Ascending aorta (tissue), 2 donors: ENCODE results near the gene SLC16A4. TPM values are rescaled to one million over a fixed set of nuclear protein-coding genes. Genes with fewer than 3 reads are reported as not detected.

Source experiments
- DNase-seq, 2 donors: peaks; one replicate each; pipeline ENCODE4 v3.0.0-alpha.2; 2019; ENCODE audit warnings: low spot score in 2 of 2
- H3K27ac ChIP-seq, 2 donors: fragments of 200-600 bp; sonication (generic); one replicate each; pipeline ENCODE4 v1.5.1; 2016 to 2017; ENCODE audit warnings: mild to moderate bottlenecking in 1 of 2
- H3K27me3 ChIP-seq: fragments of 200-600 bp; sonication (generic); one replicate; pipeline ENCODE4 v1.5.1; 2017
- H3K36me3 ChIP-seq, 2 donors: fragments of 200-600 bp; sonication (generic); one replicate each; pipeline ENCODE4 v1.5.1; 2016
- H3K4me1 ChIP-seq, 2 donors: fragments of 200-600 bp; sonication (generic); one replicate each; pipeline ENCODE4 v1.5.1; 2016 to 2017; ENCODE audit warnings: mild to moderate bottlenecking in 1 of 2
- H3K4me3 ChIP-seq, 2 donors: fragments of 200-600 bp; sonication (generic); one replicate each; pipeline ENCODE4 v1.5.1; 2016 to 2017; ENCODE audit warnings: mild to moderate bottlenecking in 1 of 2
- H3K9me3 ChIP-seq, 2 donors: fragments of 200-600 bp; sonication (generic); one replicate each; pipeline ENCODE4 v1.5.1; 2016
- intact Hi-C: fragments of 100-400 bp; cut with DNase I; formaldehyde crosslinking; loops from one replicate; pipeline ENCODE4 v1.15.1; 2023
- total RNA-seq: library from RNA; depleted of rRNA; stranded (reverse); fragments of >200 nt; gene quantifications from one replicate; pipeline ENCODE4 v1.1.0, GENCODE V29; 2016
- TF ChIP-seq, protein P1 (sequence below), 3 experiments: fragments of 200-600 bp in 2 of 3; fragments of 450-650 bp in 1 of 3; sonication (generic) in 2 of 3; IDR thresholded peaks; one replicate each; pipeline ENCODE4 v1.5.1; 2016 to 2019; ENCODE audit warnings: antibody characterized with exemption in 3 of 3, mild to moderate bottlenecking in 1 of 3, moderate library complexity in 1 of 3

The SLC16A4 gene
- total RNA-seq, 1 donor from 2014 or later: 5.6 TPM

DNA sequence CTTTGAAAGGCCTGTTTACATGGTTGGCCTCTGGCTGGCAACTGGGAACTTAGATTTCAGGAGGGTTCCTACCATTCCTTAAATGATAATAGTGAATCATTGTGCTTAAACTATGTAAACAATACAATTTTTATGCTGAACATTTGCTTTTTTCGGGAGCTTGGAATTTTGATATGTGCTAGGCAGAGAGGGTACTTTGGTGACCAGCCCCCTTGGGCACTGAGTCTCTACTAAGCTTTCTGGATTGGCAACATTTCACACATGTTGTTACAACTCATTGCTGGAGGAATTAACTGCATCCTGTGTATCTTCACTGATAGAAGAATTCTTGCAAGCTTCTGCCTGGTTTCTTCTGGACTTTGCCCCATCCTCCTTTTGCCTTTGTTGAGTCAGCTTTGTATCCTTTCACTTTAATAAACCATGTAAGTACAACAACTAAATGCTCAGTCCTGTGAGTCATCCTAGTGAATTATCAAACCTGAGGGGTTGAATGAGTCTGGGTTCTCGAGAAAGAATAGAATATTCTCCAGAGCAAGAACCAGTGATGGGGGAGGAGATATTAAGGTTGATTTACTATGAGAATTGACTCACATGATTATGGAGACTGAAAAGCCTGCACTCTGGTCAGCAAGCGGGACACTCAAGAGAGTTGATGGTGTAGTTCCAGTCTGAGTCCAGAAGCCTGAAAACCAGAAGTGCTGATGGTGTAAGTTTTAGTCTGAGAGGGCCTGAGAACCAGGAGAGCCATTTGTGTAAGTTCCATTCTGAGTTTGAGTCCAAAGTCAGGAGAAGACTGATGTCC is 3.1 kb upstream of the SLC16A4 start:
- H3K36me3 ChIP-seq: peaks cover 6 to 18% of the 10 kb centered on the region in 2 donors
- TF ChIP-seq, protein P1, sequence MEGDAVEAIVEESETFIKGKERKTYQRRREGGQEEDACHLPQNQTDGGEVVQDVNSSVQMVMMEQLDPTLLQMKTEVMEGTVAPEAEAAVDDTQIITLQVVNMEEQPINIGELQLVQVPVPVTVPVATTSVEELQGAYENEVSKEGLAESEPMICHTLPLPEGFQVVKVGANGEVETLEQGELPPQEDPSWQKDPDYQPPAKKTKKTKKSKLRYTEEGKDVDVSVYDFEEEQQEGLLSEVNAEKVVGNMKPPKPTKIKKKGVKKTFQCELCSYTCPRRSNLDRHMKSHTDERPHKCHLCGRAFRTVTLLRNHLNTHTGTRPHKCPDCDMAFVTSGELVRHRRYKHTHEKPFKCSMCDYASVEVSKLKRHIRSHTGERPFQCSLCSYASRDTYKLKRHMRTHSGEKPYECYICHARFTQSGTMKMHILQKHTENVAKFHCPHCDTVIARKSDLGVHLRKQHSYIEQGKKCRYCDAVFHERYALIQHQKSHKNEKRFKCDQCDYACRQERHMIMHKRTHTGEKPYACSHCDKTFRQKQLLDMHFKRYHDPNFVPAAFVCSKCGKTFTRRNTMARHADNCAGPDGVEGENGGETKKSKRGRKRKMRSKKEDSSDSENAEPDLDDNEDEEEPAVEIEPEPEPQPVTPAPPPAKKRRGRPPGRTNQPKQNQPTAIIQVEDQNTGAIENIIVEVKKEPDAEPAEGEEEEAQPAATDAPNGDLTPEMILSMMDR (IDR thresholded peaks at IDR 0.05): no peak

DNA sequence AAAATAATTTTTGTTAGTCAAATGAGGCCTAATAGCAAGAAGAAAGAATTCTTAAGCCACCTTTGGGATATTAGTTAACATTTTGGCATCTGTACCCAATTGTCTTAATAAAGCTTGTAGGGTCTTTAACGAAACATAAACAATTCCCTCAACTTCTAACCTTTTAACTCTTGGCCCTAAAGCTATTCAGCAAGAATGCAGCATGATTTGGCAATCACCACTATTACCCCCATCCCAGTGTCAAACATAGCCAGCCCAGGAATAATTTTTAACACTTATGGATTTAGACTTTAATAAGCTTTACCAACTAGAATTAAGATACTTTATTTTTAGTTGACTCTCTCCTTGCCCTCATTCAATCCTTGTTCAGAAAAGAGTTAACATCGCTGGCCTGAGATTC is 2.5 kb upstream of the SLC16A4 start:
- intact Hi-C loops: no loop called here
- Histone ChIP-seq H3K9me3 (no peaks in the 10 kb centered on the region), H3K4me3 (no peak overlapping the region), H3K27ac (no peak overlapping the region), H3K27me3 (no peaks in the 10 kb centered on the region), H3K36me3 (peaks cover under 1 to 11% of the 10 kb centered on the region in 2 donors), H3K4me1 (peaks cover 5 to 22% of the 10 kb centered on the region in 2 donors)
- no peak for DNase-seq
- TF ChIP-seq, protein P1 (IDR thresholded peaks at IDR 0.05): no peak

More for the DNA sequence above, 3.1 kb upstream of the SLC16A4 start:
- Histone ChIP-seq H3K4me1 (peaks cover 5 to 19% of the 10 kb centered on the region in 2 donors), H3K27me3 (no peaks in the 10 kb centered on the region), H3K4me3 (no peak overlapping the region), H3K27ac (no peak overlapping the region), H3K9me3 (no peaks in the 10 kb centered on the region)
- DNase-seq: no peak
- intact Hi-C loops: no loop called here

DNA sequence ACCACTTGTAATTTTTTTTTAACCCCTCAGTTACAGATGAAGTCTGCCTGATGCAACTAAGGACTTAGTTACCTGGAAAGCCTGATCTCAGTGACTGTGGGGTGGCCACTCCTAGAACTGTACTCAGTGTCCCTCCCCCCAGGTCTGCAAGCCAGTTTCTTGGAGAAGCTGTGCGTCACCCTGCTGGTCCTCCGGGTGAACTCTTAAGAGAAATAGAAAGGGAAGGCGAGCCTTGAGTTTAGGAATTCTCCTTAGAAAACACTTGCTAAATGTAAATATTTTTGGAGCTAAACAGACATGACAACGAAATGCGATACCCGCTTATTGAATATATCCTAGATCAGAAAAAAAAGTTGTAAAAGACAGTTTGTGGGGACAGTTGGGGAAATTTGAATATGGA is 730 bp downstream of the SLC16A4 start:
- DNase-seq: peak; percentile 21 to 85

DNA sequence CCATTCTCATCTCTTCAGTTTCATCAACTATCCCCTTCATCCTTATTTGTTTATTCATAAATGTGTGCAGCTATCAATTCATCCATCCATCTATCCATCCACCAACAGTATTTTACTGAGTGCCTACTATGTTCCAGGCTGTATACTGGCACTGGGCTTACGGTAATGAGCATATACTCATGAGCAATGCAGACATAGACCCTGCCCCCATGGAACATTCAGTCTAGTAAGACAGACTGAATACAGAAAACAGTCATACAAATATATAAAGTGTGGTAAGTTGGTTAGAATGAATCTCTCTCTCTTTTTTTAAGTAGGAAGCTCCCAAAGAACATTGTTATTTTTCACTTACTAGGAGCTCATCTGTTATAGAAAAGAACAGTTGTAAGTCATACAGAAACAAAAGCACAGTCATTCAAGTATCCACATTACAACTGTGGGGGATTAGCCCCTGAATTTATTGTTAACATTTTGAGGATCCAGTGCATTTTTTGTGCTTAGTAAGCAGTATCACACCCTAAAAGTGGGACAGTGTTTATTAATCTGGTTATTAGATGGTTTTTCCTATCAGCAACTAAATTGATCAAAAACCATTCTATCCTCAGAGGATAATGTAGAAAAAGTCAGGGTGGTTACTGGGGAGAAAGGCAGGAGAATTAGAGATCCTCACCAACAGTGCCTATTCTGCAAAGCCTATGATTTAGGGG is 3.6 kb downstream of the SLC16A4 start:
- TF ChIP-seq, protein P1 (IDR thresholded peaks at IDR 0.05): no peak
- Histone ChIP-seq H3K9me3 (no peaks in the 10 kb centered on the region), H3K27me3 (no peaks in the 10 kb centered on the region), H3K4me1 (peaks cover 5 to 22% of the 10 kb centered on the region in 2 donors), H3K36me3 (peaks cover 0 to under 1% of the 10 kb centered on the region in 2 donors), H3K27ac (no peak overlapping the region), H3K4me3 (no peak overlapping the region)
- intact Hi-C loops: no loop called here
- DNase-seq: no peak

More for the DNA sequence above, 730 bp downstream of the SLC16A4 start:
- intact Hi-C loops: loop anchor here (1.0 to 2.0 kb wide), 3 partner anchors 17 to 179 kb away; partner anchors contain the start of genes KCNC4, LAMTOR5 and RBM15
- Histone ChIP-seq H3K4me1 (peaks cover 5 to 22% of the 10 kb centered on the region in 2 donors), H3K9me3 (no peaks in the 10 kb centered on the region), H3K36me3 (peaks cover 0 to 1% of the 10 kb centered on the region in 2 donors), H3K4me3 (peak overlapping the region; percentile 55 to 60), H3K27me3 (no peaks in the 10 kb centered on the region), H3K27ac (peak overlapping the region; percentile 73 to 84)
- TF ChIP-seq, protein P1 (IDR thresholded peaks at IDR 0.05): no peak

DNA sequence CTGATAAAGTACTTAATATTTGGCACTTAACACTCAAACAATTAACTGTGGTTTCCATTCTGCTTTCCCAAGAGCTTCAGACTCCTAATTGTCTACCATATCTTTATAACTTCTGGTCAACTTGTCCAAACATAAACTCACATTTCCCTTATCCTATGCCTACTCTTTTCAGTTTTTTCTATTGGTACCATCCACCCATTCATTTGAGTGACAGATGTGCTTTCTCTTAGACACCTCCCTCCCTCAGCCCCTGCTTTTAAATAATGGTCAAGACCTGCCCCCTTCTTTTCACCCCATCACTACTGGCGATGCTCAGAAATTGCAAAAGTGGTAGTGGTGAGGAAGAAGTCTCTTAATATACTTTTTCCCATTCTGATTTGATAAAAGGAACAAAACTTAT is 5.5 kb downstream of the SLC16A4 start:
- Histone ChIP-seq H3K27me3 (no peaks in the 10 kb centered on the region), H3K36me3 (peaks cover 0 to 5% of the 10 kb centered on the region in 2 donors), H3K4me1 (peaks cover 3 to 13% of the 10 kb centered on the region in 2 donors), H3K9me3 (no peaks in the 10 kb centered on the region), H3K4me3 (no peak overlapping the region), H3K27ac (no peak overlapping the region)
- DNase-seq: no peak
- intact Hi-C loops: no loop called here
- TF ChIP-seq, protein P1 (IDR thresholded peaks at IDR 0.05): no peak
